Tibial nerve (tissue), 4 donors: ENCODE results near the gene PEX1. TPM values are rescaled to one million over a fixed set of nuclear protein-coding genes. Genes with fewer than 3 reads are reported as not detected.

Experiments
- DNase-seq, 2 donors: peaks; one replicate each; pipeline ENCODE4 v3.0.0-alpha.2; 2019; ENCODE audit warnings: low spot score in 2 of 2
- H3K27ac ChIP-seq, 4 donors: fragments of 200-600 bp; sonication (generic) in 3 of 4; one replicate each; pipeline ENCODE4 v1.5.1; 2017 to 2019; ENCODE audit warnings: mild to moderate bottlenecking in 1 of 4
- H3K27me3 ChIP-seq, 2 donors: fragments of 200-600 bp; sonication (generic) in 1 of 2; one replicate each; pipeline versions ENCODE4 v1.5.1 to v1.6.0; 2017 to 2019
- H3K36me3 ChIP-seq, 3 donors: fragments of 200-600 bp; sonication (generic); one replicate each; pipeline ENCODE4 v1.5.1; 2018 to 2019
- H3K4me1 ChIP-seq, 4 donors: fragments of 200-600 bp; sonication (generic) in 3 of 4; one replicate each; pipeline ENCODE4 v1.5.1; 2017 to 2019
- H3K4me3 ChIP-seq, 4 donors: fragments of 200-600 bp; sonication (generic) in 3 of 4; one replicate each; pipeline ENCODE4 v1.5.1; 2017 to 2019; ENCODE audit warnings: mild to moderate bottlenecking in 1 of 4, moderate library complexity in 1 of 4
- H3K9me3 ChIP-seq, 4 donors: fragments of 200-600 bp; sonication (generic) in 3 of 4; one replicate each; pipeline ENCODE4 v1.5.1; 2017 to 2019
- CTCF ChIP-seq, 5 experiments: fragments of 200-600 bp in 3 of 5; fragments of 450-650 bp in 2 of 5; sonication (generic) in 3 of 5; IDR thresholded peaks; one replicate each; pipeline ENCODE4 v1.5.1; 2016 to 2019; ENCODE audit warnings: antibody characterized with exemption in 5 of 5, mild to moderate bottlenecking in 3 of 5, moderate library complexity in 2 of 5
- EP300 ChIP-seq, 2 donors: sonication (generic); formaldehyde crosslinking; IDR thresholded peaks; one replicate each; pipeline ENCODE4 v1.6.1; 2017; ENCODE audit warnings: antibody characterized with exemption in 2 of 2, mild to moderate bottlenecking in 1 of 2
- POLR2A ChIP-seq, 2 donors: fragments of 450-650 bp; IDR thresholded peaks; one replicate each; pipeline ENCODE4 v1.6.1; 2017; ENCODE audit warnings: antibody characterized with exemption in 2 of 2, mild to moderate bottlenecking in 2 of 2, moderate library complexity in 2 of 2
- WGBS, 2 donors: methylation state at CpG; one replicate each; pipeline ENCODE4 v1.1.5; 2018; 5-methylcytosine and 5-hydroxymethylcytosine counted together
- total RNA-seq, 4 donors: library from RNA; depleted of rRNA; stranded (reverse); fragments of >200 nt; gene quantifications; one replicate each; pipeline ENCODE4 v1.1.0, GENCODE V29; 2016

Gene PEX1
- total RNA-seq, 4 donors from 2014 or later: 18.4 to 24.6 (median 20.7) TPM

GRCh38 chr7:92513167-92513902 is 15.0 kb downstream of the PEX1 start:
- H3K4me3 ChIP-seq: no peak overlapping the region
- no peak for DNase-seq
- H3K4me1 ChIP-seq: no peaks in the 10 kb centered on the region
- TF ChIP-seq CTCF (IDR thresholded peaks at IDR 0.05): no peak
- no peak for TF ChIP-seq POLR2A (IDR thresholded peaks at IDR 0.05)
- TF ChIP-seq EP300 (IDR thresholded peaks at IDR 0.05): no peak
- H3K27me3 ChIP-seq: no peaks in the 10 kb centered on the region
- no peak overlapping the region for H3K27ac ChIP-seq
- 63 to 77% methylated on average over 3 of the region's 3 CpGs for WGBS, 2 donors
- H3K9me3 ChIP-seq: no peaks in the 10 kb centered on the region
- peaks cover 0 to 77% (median 0%) of the 10 kb centered on the region in 3 donors for H3K36me3 ChIP-seq

- peaks cover 0 to 75% (median 0%) of the 10 kb centered on the region in 3 donors for H3K36me3 ChIP-seq
- no peak for DNase-seq
- no peaks in the 10 kb centered on the region for H3K27me3 ChIP-seq
- H3K27ac ChIP-seq: no peak overlapping the region
- H3K9me3 ChIP-seq: no peaks in the 10 kb centered on the region
- H3K4me3 ChIP-seq: no peak overlapping the region
- no peaks in the 10 kb centered on the region for H3K4me1 ChIP-seq
- TF ChIP-seq EP300 (IDR thresholded peaks at IDR 0.05): no peak
- no peak for TF ChIP-seq POLR2A (IDR thresholded peaks at IDR 0.05)
- no peak for TF ChIP-seq CTCF (IDR thresholded peaks at IDR 0.05)
- whole genome bisulfite sequencing, 2 donors: 95 to 96% methylated on average over 5 of the region's 5 CpGs
These were observed 19.4 kb downstream of the PEX1 start for GRCh38 chr7:92508946-92509345.

GRCh38 chr7:92506363-92506762 is 22.0 kb downstream of the PEX1 start:
- no peak overlapping the region for H3K4me3 ChIP-seq
- TF ChIP-seq CTCF (IDR thresholded peaks at IDR 0.05) (no peak), EP300 (IDR thresholded peaks at IDR 0.05) (no peak), POLR2A (IDR thresholded peaks at IDR 0.05) (no peak)
- H3K4me1 ChIP-seq: no peaks in the 10 kb centered on the region
- DNase-seq: no peak
- 80 to 81% methylated on average over 2 of the region's 2 CpGs for WGBS, 2 donors
- H3K27ac ChIP-seq: no peak overlapping the region
- peaks cover 0 to 78% (median 0%) of the 10 kb centered on the region in 3 donors for H3K36me3 ChIP-seq
- H3K27me3 ChIP-seq: no peaks in the 10 kb centered on the region
- H3K9me3 ChIP-seq: no peaks in the 10 kb centered on the region

GRCh38 chr7:92504563-92504962 is 23.8 kb downstream of the PEX1 start:
- Histone ChIP-seq H3K36me3 (peaks cover 0 to 82% (median 0%) of the 10 kb centered on the region in 3 donors), H3K27me3 (no peaks in the 10 kb centered on the region), H3K4me1 (no peaks in the 10 kb centered on the region), H3K9me3 (no peaks in the 10 kb centered on the region), H3K4me3 (no peak overlapping the region), H3K27ac (no peak overlapping the region)
- WGBS, 2 donors: 83 to 86% methylated on average over 3 of the region's 3 CpGs
- no peak for TF ChIP-seq EP300 (IDR thresholded peaks at IDR 0.05)
- no peak for TF ChIP-seq CTCF (IDR thresholded peaks at IDR 0.05)
- no peak for TF ChIP-seq POLR2A (IDR thresholded peaks at IDR 0.05)
- DNase-seq: no peak

- peaks cover 0 to 89% (median 0%) of the 10 kb centered on the region in 3 donors for H3K36me3 ChIP-seq
- DNase-seq: no peak
These were observed 24.6 kb downstream of the PEX1 start for GRCh38 chr7:92503767-92504166.

More at GRCh38 chr7:92503767-92504166, 24.6 kb downstream of the PEX1 start:
- Histone ChIP-seq H3K27ac (no peak overlapping the region), H3K4me3 (no peak overlapping the region), H3K9me3 (no peaks in the 10 kb centered on the region), H3K4me1 (no peaks in the 10 kb centered on the region), H3K27me3 (no peaks in the 10 kb centered on the region)
- WGBS, 2 donors: 91 to 95% methylated on average over 2 of the region's 2 CpGs
- TF ChIP-seq CTCF (IDR thresholded peaks at IDR 0.05) (no peak), POLR2A (IDR thresholded peaks at IDR 0.05) (no peak), EP300 (IDR thresholded peaks at IDR 0.05) (no peak)
